ENCODE measurements around the gene F8.

- TF ChIP-seq, protein P1, sequence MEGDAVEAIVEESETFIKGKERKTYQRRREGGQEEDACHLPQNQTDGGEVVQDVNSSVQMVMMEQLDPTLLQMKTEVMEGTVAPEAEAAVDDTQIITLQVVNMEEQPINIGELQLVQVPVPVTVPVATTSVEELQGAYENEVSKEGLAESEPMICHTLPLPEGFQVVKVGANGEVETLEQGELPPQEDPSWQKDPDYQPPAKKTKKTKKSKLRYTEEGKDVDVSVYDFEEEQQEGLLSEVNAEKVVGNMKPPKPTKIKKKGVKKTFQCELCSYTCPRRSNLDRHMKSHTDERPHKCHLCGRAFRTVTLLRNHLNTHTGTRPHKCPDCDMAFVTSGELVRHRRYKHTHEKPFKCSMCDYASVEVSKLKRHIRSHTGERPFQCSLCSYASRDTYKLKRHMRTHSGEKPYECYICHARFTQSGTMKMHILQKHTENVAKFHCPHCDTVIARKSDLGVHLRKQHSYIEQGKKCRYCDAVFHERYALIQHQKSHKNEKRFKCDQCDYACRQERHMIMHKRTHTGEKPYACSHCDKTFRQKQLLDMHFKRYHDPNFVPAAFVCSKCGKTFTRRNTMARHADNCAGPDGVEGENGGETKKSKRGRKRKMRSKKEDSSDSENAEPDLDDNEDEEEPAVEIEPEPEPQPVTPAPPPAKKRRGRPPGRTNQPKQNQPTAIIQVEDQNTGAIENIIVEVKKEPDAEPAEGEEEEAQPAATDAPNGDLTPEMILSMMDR (IDR thresholded peaks at IDR 0.05; ENCODE audit: poor library complexity, severe bottlenecking) = no peak
- TF ChIP-seq EZH2 (IDR thresholded peaks at IDR 0.05; ENCODE audit: borderline replicate concordance, insufficient read depth, low read length, poor library complexity, severe bottlenecking) (no peak), SMC3 (conservative IDR thresholded peaks at IDR 0.05; ENCODE audit: poor library complexity) (no peak), RAD21 (conservative IDR thresholded peaks at IDR 0.05) (no peak), EP300 (conservative IDR thresholded peaks at IDR 0.05; ENCODE audit: poor library complexity, severe bottlenecking) (no peak), POLR2AphosphoS5 (IDR thresholded peaks at IDR 0.05) (no peak), REST (IDR thresholded peaks at IDR 0.05; ENCODE audit: borderline replicate concordance) (no peak)
Observed at GRCh38 chrX:155046129-155046810, 23.7 kb upstream of the F8 start.
